ENCODE measurements around the gene KRTAP10-1.

- no peak for TF ChIP-seq CTCF (conservative IDR thresholded peaks at IDR 0.05; ENCODE audit: low read depth, low read length)
- no peak for TF ChIP-seq EZH2 (IDR thresholded peaks at IDR 0.05; ENCODE audit: low read length, unreplicated experiment)
- no peak for TF ChIP-seq EZH2phosphoT487 (IDR thresholded peaks at IDR 0.05; ENCODE audit: borderline replicate concordance, low read length)
These were observed 27.3 kb downstream of the KRTAP10-1 start for GRCh38 chr21:44512496-44513388.
